WTC11 (cell line): ENCODE data around the gene ZBTB44.
"Not testable (repeated sequence)": the region's sequence is repeated elsewhere in the genome, so short reads cannot be mapped to it uniquely, and the experiment has no call there.

ENCODE experiments used
- CBFB ChIP-seq: sonication (generic); formaldehyde crosslinking; IDR thresholded peaks from 2 replicates; pipeline ENCODE4 v1.8.1; 2022; ENCODE audit warnings: mild to moderate bottlenecking, low read depth, missing genetic modification reagents
- GRHL2 ChIP-seq: fragments of 250-450 bp; sonication (Bioruptor Pico); IDR thresholded peaks from 2 replicates; pipeline ENCODE4 v1.8.0; 2022; ENCODE audit warnings: mild to moderate bottlenecking, moderate library complexity; ENCODE audit not compliant: insufficient replicate concordance, severe bottlenecking
- NFE2L1 ChIP-seq: sonication (generic); formaldehyde crosslinking; IDR thresholded peaks from 2 replicates; pipeline ENCODE4 v1.8.1; 2023; ENCODE audit warnings: missing genetic modification reagents
- NR2C2 ChIP-seq: sonication (generic); formaldehyde crosslinking; IDR thresholded peaks from 2 replicates; pipeline ENCODE4 v1.8.0; 2022; ENCODE audit warnings: mild to moderate bottlenecking, missing genetic modification reagents
- SP1 ChIP-seq: sonication (generic); formaldehyde crosslinking; conservative IDR thresholded peaks from 2 replicates; pipeline ENCODE4 v1.8.1; 2022; ENCODE audit warnings: missing genetic modification reagents
- TCF7 ChIP-seq: sonication (generic); formaldehyde crosslinking; IDR thresholded peaks from 2 replicates; pipeline ENCODE4 v1.8.0; 2022; ENCODE audit warnings: mild to moderate bottlenecking, low read depth, missing genetic modification reagents, moderate library complexity
- TF ChIP-seq, protein P1 (sequence below): sonication (generic); formaldehyde crosslinking; IDR thresholded peaks from 2 replicates; pipeline ENCODE4 v1.8.0; 2022; ENCODE audit warnings: mild to moderate bottlenecking, missing genetic modification reagents
- TF ChIP-seq, protein P2 (sequence below): fragments of 200-600 bp; IDR thresholded peaks from 2 replicates; pipeline ENCODE4 v1.8.0; 2022; ENCODE audit warnings: antibody characterized with exemption
- TF ChIP-seq, protein P3 (sequence below): sonication (generic); formaldehyde crosslinking; IDR thresholded peaks from 2 replicates; pipeline ENCODE4 v1.8.1; 2023; ENCODE audit warnings: mild to moderate bottlenecking, missing genetic modification reagents, borderline replicate concordance
- TF ChIP-seq, protein P4 (sequence below): fragments of 250-450 bp; sonication (Bioruptor Pico); IDR thresholded peaks from 2 replicates; pipeline ENCODE4 v1.9.0; 2021; ENCODE audit warnings: moderate library complexity, mild to moderate bottlenecking, inconsistent platforms, borderline replicate concordance
- TF ChIP-seq, protein P5 (sequence below): sonication (generic); formaldehyde crosslinking; IDR thresholded peaks from 2 replicates; pipeline ENCODE4 v1.8.1; 2022; ENCODE audit warnings: low read depth, mild to moderate bottlenecking, moderate library complexity, missing genetic modification reagents, borderline replicate concordance
- TF ChIP-seq, protein P6 (sequence below): sonication (generic); formaldehyde crosslinking; IDR thresholded peaks from 2 replicates; pipeline ENCODE4 v1.8.1; 2023; ENCODE audit warnings: mild to moderate bottlenecking, missing genetic modification reagents, moderate library complexity
- TF ChIP-seq, protein P7 (sequence below): sonication (generic); formaldehyde crosslinking; conservative IDR thresholded peaks from 2 replicates; pipeline ENCODE4 v1.8.1; 2022; ENCODE audit warnings: mild to moderate bottlenecking, missing genetic modification reagents

DNA sequence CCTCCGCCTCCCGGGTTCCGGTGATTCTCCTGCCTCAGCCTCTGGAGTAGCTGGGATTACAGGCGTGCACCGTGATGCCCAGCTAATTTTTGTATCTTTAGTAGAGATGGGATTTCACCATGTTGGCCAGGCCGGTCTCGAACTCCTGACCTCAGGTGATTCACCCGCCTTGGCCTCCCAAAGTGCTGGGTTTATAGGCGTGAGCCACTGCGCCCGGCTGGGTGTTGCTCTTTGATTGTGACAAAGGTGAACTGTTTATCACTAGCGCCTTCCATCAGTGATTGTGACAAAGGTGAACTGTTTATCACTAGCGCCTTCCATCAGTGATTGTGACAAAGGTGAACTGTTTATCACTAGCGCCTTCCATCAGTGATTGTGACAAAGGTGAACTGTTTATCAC is 121.2 kb downstream of the ZBTB44 start:
- TF ChIP-seq, protein P1, sequence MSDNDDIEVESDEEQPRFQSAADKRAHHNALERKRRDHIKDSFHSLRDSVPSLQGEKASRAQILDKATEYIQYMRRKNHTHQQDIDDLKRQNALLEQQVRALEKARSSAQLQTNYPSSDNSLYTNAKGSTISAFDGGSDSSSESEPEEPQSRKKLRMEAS (CRISPR knock-in tag) = not testable (repeated sequence)
- TF ChIP-seq, protein P2, sequence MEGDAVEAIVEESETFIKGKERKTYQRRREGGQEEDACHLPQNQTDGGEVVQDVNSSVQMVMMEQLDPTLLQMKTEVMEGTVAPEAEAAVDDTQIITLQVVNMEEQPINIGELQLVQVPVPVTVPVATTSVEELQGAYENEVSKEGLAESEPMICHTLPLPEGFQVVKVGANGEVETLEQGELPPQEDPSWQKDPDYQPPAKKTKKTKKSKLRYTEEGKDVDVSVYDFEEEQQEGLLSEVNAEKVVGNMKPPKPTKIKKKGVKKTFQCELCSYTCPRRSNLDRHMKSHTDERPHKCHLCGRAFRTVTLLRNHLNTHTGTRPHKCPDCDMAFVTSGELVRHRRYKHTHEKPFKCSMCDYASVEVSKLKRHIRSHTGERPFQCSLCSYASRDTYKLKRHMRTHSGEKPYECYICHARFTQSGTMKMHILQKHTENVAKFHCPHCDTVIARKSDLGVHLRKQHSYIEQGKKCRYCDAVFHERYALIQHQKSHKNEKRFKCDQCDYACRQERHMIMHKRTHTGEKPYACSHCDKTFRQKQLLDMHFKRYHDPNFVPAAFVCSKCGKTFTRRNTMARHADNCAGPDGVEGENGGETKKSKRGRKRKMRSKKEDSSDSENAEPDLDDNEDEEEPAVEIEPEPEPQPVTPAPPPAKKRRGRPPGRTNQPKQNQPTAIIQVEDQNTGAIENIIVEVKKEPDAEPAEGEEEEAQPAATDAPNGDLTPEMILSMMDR = not testable (repeated sequence)
- TF ChIP-seq TCF7 (CRISPR knock-in tag); SP1; NFE2L1 (CRISPR knock-in tag); NR2C2; GRHL2; CBFB: not testable (repeated sequence)
- TF ChIP-seq, protein P3, sequence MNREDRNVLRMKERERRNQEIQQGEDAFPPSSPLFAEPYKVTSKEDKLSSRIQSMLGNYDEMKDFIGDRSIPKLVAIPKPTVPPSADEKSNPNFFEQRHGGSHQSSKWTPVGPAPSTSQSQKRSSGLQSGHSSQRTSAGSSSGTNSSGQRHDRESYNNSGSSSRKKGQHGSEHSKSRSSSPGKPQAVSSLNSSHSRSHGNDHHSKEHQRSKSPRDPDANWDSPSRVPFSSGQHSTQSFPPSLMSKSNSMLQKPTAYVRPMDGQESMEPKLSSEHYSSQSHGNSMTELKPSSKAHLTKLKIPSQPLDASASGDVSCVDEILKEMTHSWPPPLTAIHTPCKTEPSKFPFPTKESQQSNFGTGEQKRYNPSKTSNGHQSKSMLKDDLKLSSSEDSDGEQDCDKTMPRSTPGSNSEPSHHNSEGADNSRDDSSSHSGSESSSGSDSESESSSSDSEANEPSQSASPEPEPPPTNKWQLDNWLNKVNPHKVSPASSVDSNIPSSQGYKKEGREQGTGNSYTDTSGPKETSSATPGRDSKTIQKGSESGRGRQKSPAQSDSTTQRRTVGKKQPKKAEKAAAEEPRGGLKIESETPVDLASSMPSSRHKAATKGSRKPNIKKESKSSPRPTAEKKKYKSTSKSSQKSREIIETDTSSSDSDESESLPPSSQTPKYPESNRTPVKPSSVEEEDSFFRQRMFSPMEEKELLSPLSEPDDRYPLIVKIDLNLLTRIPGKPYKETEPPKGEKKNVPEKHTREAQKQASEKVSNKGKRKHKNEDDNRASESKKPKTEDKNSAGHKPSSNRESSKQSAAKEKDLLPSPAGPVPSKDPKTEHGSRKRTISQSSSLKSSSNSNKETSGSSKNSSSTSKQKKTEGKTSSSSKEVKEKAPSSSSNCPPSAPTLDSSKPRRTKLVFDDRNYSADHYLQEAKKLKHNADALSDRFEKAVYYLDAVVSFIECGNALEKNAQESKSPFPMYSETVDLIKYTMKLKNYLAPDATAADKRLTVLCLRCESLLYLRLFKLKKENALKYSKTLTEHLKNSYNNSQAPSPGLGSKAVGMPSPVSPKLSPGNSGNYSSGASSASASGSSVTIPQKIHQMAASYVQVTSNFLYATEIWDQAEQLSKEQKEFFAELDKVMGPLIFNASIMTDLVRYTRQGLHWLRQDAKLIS (CRISPR knock-in tag) = not testable (repeated sequence)
- TF ChIP-seq, protein P4, sequence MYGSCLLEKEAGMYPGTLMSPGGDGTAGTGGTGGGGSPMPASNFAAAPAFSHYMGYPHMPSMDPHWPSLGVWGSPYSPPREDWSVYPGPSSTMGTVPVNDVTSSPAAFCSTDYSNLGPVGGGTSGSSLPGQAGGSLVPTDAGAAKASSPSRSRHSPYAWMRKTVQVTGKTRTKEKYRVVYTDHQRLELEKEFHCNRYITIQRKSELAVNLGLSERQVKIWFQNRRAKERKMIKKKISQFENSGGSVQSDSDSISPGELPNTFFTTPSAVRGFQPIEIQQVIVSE (CRISPR knock-in tag) = not testable (repeated sequence)
- TF ChIP-seq, protein P5, sequence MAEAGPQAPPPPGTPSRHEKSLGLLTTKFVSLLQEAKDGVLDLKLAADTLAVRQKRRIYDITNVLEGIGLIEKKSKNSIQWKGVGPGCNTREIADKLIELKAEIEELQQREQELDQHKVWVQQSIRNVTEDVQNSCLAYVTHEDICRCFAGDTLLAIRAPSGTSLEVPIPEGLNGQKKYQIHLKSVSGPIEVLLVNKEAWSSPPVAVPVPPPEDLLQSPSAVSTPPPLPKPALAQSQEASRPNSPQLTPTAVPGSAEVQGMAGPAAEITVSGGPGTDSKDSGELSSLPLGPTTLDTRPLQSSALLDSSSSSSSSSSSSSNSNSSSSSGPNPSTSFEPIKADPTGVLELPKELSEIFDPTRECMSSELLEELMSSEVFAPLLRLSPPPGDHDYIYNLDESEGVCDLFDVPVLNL (CRISPR knock-in tag) = not testable (repeated sequence)
- TF ChIP-seq, protein P6, sequence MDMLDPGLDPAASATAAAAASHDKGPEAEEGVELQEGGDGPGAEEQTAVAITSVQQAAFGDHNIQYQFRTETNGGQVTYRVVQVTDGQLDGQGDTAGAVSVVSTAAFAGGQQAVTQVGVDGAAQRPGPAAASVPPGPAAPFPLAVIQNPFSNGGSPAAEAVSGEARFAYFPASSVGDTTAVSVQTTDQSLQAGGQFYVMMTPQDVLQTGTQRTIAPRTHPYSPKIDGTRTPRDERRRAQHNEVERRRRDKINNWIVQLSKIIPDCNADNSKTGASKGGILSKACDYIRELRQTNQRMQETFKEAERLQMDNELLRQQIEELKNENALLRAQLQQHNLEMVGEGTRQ (CRISPR knock-in tag) = not testable (repeated sequence)
- TF ChIP-seq, protein P7, sequence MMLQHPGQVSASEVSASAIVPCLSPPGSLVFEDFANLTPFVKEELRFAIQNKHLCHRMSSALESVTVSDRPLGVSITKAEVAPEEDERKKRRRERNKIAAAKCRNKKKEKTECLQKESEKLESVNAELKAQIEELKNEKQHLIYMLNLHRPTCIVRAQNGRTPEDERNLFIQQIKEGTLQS = not testable (repeated sequence)
